BJ (cell line): Measurements from ENCODE around the gene MLLT11. TPM values are rescaled to one million over a fixed set of nuclear protein-coding genes. Genes with fewer than 3 reads are reported as not detected.

ENCODE experiments used
- CTCF ChIA-PET: fragments of 350-600 bp; formaldehyde crosslinking; extraction: SDS; loops from one replicate; lab custom pipeline; 2021; ENCODE audit warnings: antibody characterized with exemption, inconsistent platforms; lab: Yijun Ruan, JAX
- POLR2A ChIA-PET: fragments of 300-600 bp; sonication (Branson Sonifier 250); formaldehyde crosslinking; extraction: SDS; loops from one replicate; lab custom pipeline; 2021; ENCODE audit warnings: antibody characterized with exemption; lab: Charles Lee
- DNase-seq: peaks from one replicate; pipeline ENCODE4 v3.0.0-alpha.2; 2011; ENCODE audit warnings: low read depth
- H3K27me3 ChIP-seq: 2 replicates; pipeline ENCODE4 v1.6.0; 2011; ENCODE audit warnings: low read length; ENCODE audit not compliant: control insufficient read depth, insufficient read depth
- H3K36me3 ChIP-seq: 2 replicates; pipeline ENCODE4 v1.5.1; 2011; ENCODE audit warnings: low read length; ENCODE audit not compliant: control insufficient read depth, insufficient read depth
- H3K4me3 ChIP-seq: 2 replicates; pipeline ENCODE4 v1.5.1; 2011; ENCODE audit warnings: low read depth, mild to moderate bottlenecking, control low read depth, low read length
- polyA plus RNA-seq: library from polyadenylated mRNA; depleted of rRNA; stranded (reverse); fragments of >200 nt; gene quantifications from 2 replicates; pipeline ENCODE4 v1.2.3, GENCODE V29; 2011; rRNA removed
- small RNA-seq: library from RNA; depleted of rRNA; stranded (forward); fragments of <200 nt; gene quantifications from one replicate; pipeline ENCODE3, GENCODE V24; 2012; ENCODE audit warnings: low replicate concordance, low read depth; ENCODE audit not compliant: insufficient read length
- TF ChIP-seq, protein P1 (sequence below): IDR thresholded peaks from 2 replicates; pipeline ENCODE4 v1.5.1; 2011; ENCODE audit warnings: low read depth, mild to moderate bottlenecking, control low read depth, inconsistent platforms, low read length, moderate library complexity; ENCODE audit not compliant: insufficient read depth

Gene MLLT11
- polyA plus RNA-seq, 1 experiment, result 4.1 TPM

DNA sequence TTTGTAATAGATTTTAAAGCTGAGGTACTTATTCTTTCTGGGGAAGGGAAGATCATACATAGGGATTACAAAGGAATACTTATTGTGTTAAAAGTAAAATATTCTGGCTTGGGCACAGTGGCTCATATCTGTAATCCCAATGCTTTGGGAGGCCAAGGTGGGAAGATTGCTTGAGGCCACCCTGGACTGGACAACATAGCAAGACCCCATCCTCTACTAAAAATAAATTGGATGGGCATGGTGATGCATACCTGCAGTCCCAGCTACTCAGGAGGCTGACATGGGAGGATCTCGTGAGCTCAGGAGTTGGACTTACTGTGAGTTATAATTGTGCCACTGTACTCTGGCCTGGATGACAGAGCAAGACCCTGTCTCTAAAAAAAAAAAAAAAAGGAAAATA, 37.9 kb downstream of the MLLT11 start:
- POLR2A ChIA-PET, result no interaction called here
- Histone ChIP-seq H3K4me3 (no peak overlapping the region), H3K27me3 (no peaks in the 10 kb centered on the region), H3K36me3 (peaks cover 2% of the 10 kb centered on the region; the same call in 1 of the 2 replicates)
- no peak for DNase-seq
- TF ChIP-seq, protein P1, sequence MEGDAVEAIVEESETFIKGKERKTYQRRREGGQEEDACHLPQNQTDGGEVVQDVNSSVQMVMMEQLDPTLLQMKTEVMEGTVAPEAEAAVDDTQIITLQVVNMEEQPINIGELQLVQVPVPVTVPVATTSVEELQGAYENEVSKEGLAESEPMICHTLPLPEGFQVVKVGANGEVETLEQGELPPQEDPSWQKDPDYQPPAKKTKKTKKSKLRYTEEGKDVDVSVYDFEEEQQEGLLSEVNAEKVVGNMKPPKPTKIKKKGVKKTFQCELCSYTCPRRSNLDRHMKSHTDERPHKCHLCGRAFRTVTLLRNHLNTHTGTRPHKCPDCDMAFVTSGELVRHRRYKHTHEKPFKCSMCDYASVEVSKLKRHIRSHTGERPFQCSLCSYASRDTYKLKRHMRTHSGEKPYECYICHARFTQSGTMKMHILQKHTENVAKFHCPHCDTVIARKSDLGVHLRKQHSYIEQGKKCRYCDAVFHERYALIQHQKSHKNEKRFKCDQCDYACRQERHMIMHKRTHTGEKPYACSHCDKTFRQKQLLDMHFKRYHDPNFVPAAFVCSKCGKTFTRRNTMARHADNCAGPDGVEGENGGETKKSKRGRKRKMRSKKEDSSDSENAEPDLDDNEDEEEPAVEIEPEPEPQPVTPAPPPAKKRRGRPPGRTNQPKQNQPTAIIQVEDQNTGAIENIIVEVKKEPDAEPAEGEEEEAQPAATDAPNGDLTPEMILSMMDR, result no peak
- CTCF ChIA-PET, result interaction anchor here (0.7 to 11.7 kb wide), 6 partner anchors 9 to 60 kb away, joined by 3 to 124 read pairs (median 4); partner anchors contain the start of gene TNFAIP8L2

DNA sequence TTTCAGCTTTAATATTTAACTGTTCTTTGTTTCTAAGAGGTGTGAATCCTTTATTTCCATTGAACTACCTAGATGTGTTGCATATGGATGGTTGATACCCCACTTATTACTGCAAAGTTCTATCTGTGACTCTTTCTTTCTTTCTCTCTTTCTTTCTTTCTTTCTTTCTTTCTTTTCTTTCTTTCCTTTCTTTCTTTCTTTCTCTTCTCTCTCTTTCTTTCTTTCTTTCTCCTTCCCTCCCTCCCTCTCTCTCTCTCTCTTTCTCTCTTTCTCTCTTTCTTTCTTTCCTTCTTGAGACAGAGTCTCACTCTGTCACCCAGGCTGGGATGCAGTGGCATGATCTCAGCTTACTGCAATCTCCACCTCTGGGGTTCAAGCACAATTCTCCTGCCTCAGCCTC, 44.4 kb downstream of the MLLT11 start:
- POLR2A ChIA-PET, result no interaction called here
- Histone ChIP-seq H3K36me3 (no peaks in the 10 kb centered on the region), H3K27me3 (no peaks in the 10 kb centered on the region), H3K4me3 (no peak overlapping the region)
- TF ChIP-seq, protein P1, result no peak
- no peak for DNase-seq
- CTCF ChIA-PET, result interaction anchor here (1.8 to 11.7 kb wide), 2 partner anchors 20 to 54 kb away, joined by 6 to 124 read pairs; partner anchors contain the start of gene TNFAIP8L2

DNA sequence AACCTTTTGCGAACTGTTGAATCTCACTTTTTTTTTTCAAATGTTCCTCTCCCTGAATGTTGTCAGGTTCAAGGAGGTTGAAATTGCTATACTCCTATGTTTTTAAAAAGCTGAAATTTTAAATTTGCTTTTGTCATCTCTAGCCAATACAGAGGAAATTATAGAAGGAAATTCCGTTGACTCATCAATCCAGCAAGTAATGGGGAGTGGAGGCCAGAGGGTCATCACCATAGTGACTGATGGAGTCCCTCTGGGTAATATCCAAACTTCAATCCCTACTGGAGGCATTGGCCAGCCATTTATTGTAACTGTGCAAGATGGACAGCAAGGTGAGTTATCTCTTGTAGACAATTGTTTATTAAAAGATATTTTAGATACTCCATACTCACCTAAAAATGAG, 46.7 kb downstream of the MLLT11 start:
- Histone ChIP-seq H3K36me3 (no peaks in the 10 kb centered on the region), H3K27me3 (no peaks in the 10 kb centered on the region), H3K4me3 (no peak overlapping the region)
- POLR2A ChIA-PET, result no interaction called here
- no peak for DNase-seq
- TF ChIP-seq, protein P1, result no peak
- CTCF ChIA-PET, result interaction anchor here (0.9 to 1.6 kb wide), 2 partner anchors 8 to 234 kb away, joined by 3 read pairs; no protein-coding TSS in a partner anchor

DNA sequence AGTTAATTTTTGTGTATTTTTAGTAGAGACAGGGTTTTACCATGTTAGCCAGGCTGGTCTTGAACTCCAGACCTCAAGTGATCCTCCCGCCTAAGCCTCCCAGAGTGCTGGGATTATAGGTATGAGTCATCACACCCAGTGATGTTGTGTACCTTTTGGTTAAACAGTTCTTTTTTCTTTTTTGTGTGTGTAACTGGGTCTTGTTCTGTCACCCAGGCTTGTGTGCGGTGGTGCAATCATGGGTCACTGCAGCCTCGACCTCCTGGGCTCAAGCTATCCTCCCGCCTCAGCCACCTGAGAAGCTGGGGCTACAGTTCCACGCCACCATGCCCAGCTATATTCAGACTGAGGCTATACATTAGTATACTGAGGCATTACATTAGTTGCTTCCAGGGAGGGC, 48.1 kb downstream of the MLLT11 start:
- H3K27me3 ChIP-seq, result no peaks in the 10 kb centered on the region
- no peak overlapping the region for H3K4me3 ChIP-seq
- no peak for DNase-seq
- ChIA-PET POLR2A (no interaction called here), CTCF (interaction anchor here (0.7 to 1.2 kb wide), 2 partner anchors 9 to 48 kb away, joined by 3 to 5 read pairs; partner anchors contain the start of gene TNFAIP8L2)
- no peaks in the 10 kb centered on the region for H3K36me3 ChIP-seq
- TF ChIP-seq, protein P1, result no peak

DNA sequence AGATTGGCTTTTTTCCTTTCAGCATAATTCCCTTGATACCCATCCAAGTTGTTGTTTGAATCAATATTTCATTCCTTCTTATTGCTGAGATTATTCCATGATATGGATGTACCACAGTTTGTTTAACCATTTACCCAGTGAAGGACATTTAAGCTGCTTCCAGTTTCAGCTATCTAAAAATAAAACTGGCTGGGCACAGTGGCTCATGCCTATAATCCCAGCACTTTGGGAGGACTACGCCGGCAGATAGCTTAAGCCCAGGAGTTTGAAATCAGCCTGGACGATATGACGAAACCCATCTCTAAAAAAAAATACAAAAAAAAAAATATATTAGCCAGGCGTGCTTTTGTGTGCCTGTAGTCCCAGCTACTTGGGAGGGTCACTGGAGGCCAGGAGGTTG, 53.7 kb downstream of the MLLT11 start:
- no peak overlapping the region for H3K4me3 ChIP-seq
- no peaks in the 10 kb centered on the region for H3K27me3 ChIP-seq
- TF ChIP-seq, protein P1, result no peak
- ChIA-PET POLR2A (no interaction called here), CTCF (interaction anchor here (1.3 kb wide), 1 partner anchor 14 kb away, joined by 4 read pairs; no protein-coding TSS in a partner anchor)
- no peak for DNase-seq
- H3K36me3 ChIP-seq, result 0 out of 2 replicates have a peak, but pooled peaks cover 2% of the 10 kb centered on the region

Small RNA genes within 50 kb of the gene (small RNA-seq; reads per million reads assigned to genes)
- gene RNU6-884P, result not detected

Other genes with a start within 250 kb of the MLLT11 start
- gene ARNT, start 183.8 kb upstream of the MLLT11 start, polyA plus RNA-seq, result 31.4 and 38.8 TPM in 2 replicates
- gene CTXND2, start 173.3 kb upstream of the MLLT11 start, polyA plus RNA-seq, result not detected in 2 replicates
- gene SETDB1, start 134.0 kb upstream of the MLLT11 start, polyA plus RNA-seq, result 26.2 and 30.7 TPM in 2 replicates
- 202 and 239 TPM in 2 replicates for gene CERS2, start 85.6 kb upstream of the MLLT11 start, polyA plus RNA-seq
- gene ANXA9, start 78.1 kb upstream of the MLLT11 start, polyA plus RNA-seq, result 0.07 and 0.21 TPM in 2 replicates
- 9.7 and 13.0 TPM in 2 replicates for gene MINDY1, start 53.5 kb upstream of the MLLT11 start, polyA plus RNA-seq
- 16.2 and 17.0 TPM in 2 replicates for gene PRUNE1, start 51.9 kb upstream of the MLLT11 start, polyA plus RNA-seq
- 0.18 and 0.31 TPM in 2 replicates for gene BNIPL, start 23.8 kb upstream of the MLLT11 start, polyA plus RNA-seq
- 1.6 and 2.0 TPM in 2 replicates for gene C1orf56, start 12.6 kb upstream of the MLLT11 start, polyA plus RNA-seq
- gene CDC42SE1, start 775 bp upstream of the MLLT11 start, polyA plus RNA-seq, result 59.3 and 60.4 TPM in 2 replicates
- 16.2 and 16.7 TPM in 2 replicates for gene GABPB2, start 10.4 kb downstream of the MLLT11 start, polyA plus RNA-seq
- gene SEMA6C, start 86.2 kb downstream of the MLLT11 start, polyA plus RNA-seq, result 1.5 and 1.8 TPM in 2 replicates
- gene TNFAIP8L2, start 96.3 kb downstream of the MLLT11 start, polyA plus RNA-seq, result not detected in 2 replicates
- gene LYSMD1, start 105.5 kb downstream of the MLLT11 start, polyA plus RNA-seq, result 8.5 and 10.2 TPM in 2 replicates
- 27.4 and 29.7 TPM in 2 replicates for gene SCNM1, start 105.7 kb downstream of the MLLT11 start, polyA plus RNA-seq
- 0.16 and 0.18 TPM in 2 replicates for gene TMOD4, start 115.6 kb downstream of the MLLT11 start, polyA plus RNA-seq
- gene VPS72, start 129.8 kb downstream of the MLLT11 start, polyA plus RNA-seq, result 60.4 and 71.0 TPM in 2 replicates
- gene PIP5K1A, start 138.2 kb downstream of the MLLT11 start, polyA plus RNA-seq, result 138 and 171 TPM in 2 replicates
- 199 and 255 TPM in 2 replicates for gene PSMD4, start 194.3 kb downstream of the MLLT11 start, polyA plus RNA-seq
- gene ZNF687, start 221.9 kb downstream of the MLLT11 start, polyA plus RNA-seq, result 12.5 and 19.8 TPM in 2 replicates